Measurements from ENCODE around the gene SETDB2. TPM values are rescaled to one million over a fixed set of nuclear protein-coding genes. Genes with fewer than 3 reads are reported as not detected.
"Not testable (repeated sequence)": the region's sequence is repeated elsewhere in the genome, so short reads cannot be mapped to it uniquely, and the experiment has no call there.

SETDB2 gene
- total RNA-seq, 1 experiment from 2014 or later: 7.3 TPM

GRCh38 chr13:49494645-49495044 lies 50.6 kb downstream of the SETDB2 start:
- Mint-ChIP-seq H3K4me3 (ENCODE audit: unreplicated experiment) (peak overlapping the region; percentile 86), H3K4me1 (ENCODE audit: insufficient read depth, unreplicated experiment) (peaks cover 21% of the 10 kb centered on the region), H3K27ac (ENCODE audit: low read depth, unreplicated experiment) (no peak overlapping the region), H3K36me3 (ENCODE audit: insufficient read depth, unreplicated experiment) (peaks cover 7% of the 10 kb centered on the region), H3K9me3 (ENCODE audit: unreplicated experiment) (no peaks in the 10 kb centered on the region), H3K27me3 (ENCODE audit: insufficient read depth, unreplicated experiment) (no peaks in the 10 kb centered on the region)
- intact Hi-C loops (cut with micrococcal nuclease): loop anchor here (2.0 kb wide), 1 partner anchor 50 kb away; the partner anchor contains the start of genes CAB39L and SETDB2
- CTCF ChIA-PET: interaction anchor here (0.7 kb wide), 1 partner anchor 114 kb away, joined by 6 read pairs; no protein-coding TSS in a partner anchor
- POLR2A ChIA-PET: interaction anchor here (0.5 to 4.3 kb wide), 3 partner anchors 11 to 1316 kb away, joined by 3 to 36 read pairs (median 5); partner anchors contain the start of genes CAB39L and SETDB2
- no TSS peak for BruUV-seq (replicated peaks)
- TF ChIP-seq, protein P1, sequence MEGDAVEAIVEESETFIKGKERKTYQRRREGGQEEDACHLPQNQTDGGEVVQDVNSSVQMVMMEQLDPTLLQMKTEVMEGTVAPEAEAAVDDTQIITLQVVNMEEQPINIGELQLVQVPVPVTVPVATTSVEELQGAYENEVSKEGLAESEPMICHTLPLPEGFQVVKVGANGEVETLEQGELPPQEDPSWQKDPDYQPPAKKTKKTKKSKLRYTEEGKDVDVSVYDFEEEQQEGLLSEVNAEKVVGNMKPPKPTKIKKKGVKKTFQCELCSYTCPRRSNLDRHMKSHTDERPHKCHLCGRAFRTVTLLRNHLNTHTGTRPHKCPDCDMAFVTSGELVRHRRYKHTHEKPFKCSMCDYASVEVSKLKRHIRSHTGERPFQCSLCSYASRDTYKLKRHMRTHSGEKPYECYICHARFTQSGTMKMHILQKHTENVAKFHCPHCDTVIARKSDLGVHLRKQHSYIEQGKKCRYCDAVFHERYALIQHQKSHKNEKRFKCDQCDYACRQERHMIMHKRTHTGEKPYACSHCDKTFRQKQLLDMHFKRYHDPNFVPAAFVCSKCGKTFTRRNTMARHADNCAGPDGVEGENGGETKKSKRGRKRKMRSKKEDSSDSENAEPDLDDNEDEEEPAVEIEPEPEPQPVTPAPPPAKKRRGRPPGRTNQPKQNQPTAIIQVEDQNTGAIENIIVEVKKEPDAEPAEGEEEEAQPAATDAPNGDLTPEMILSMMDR (IDR thresholded peaks at IDR 0.05; ENCODE audit: unreplicated experiment): no peak
- peak; percentile 1 for DNase-seq (ENCODE audit: unreplicated experiment)

DNA sequence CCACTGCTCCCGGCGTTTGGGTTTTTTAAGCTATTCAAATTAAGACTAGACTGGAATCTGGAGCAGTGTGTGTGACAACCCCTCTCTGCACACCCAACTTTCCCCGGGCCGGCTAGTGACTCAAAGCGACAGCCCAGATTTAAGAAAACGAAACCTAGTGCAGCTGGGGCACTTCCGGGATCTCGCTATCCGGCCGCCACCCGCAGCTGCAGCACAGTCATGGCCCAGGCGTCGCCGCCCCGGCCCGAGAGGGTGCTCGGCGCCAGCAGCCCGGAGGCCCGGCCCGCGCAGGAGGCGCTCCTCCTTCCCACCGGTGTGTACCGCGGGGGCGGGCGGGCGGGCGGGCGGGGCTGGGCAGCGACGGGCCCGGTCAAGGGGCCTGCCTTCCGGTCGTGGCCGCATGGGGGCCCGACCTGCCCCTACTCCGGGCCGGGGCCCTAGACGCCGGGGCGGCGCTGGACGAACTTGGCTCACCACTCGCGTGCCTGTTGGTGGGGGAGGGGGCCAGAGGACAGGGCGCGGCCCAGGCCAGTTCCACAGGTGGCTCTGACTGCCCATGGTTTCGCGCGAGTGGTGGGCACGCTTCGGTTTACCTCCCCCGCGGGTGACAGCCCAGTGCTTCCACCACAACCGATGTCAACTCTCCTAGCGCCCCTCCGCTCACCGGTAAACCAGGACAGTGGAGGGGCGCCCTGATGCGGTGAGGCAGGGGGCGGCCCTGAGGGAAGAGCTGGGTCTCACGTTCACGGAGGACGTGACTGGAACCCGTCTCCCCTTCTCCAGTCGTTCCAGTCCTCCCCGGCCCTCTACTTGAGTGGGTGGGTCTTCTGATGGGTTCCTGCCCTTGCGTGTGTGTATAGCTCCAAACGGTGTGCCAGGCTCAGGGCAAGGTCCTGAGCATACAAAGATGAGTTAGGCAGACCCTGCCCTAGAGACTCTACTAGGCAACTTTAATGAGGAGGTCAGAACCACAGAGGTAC lies 52.0 kb downstream of the SETDB2 start, which contains the start of gene PHF11:
Gene PHF11 (plus strand): TSS at position 171 of the 980 bp plus-strand sequence. CDS start 49 bp downstream, at position 220.
- peak within 1 kb of the TSS; percentile 87 for H3K27ac Mint-ChIP-seq (ENCODE audit: low read depth, unreplicated experiment)
- TF ChIP-seq, protein P1 (IDR thresholded peaks at IDR 0.05; ENCODE audit: unreplicated experiment): no peak

GRCh38 chr13:49496837-49497236 lies 52.8 kb downstream of the SETDB2 start:
- H3K9me3 Mint-ChIP-seq (ENCODE audit: unreplicated experiment); H3K36me3 Mint-ChIP-seq (ENCODE audit: insufficient read depth, unreplicated experiment); H3K27me3 Mint-ChIP-seq (ENCODE audit: insufficient read depth, unreplicated experiment); DNase-seq (ENCODE audit: unreplicated experiment); intact Hi-C loops (cut with micrococcal nuclease): not testable (repeated sequence)
- CTCF ChIA-PET: interaction anchor here (0.6 to 0.8 kb wide), 3 partner anchors 104 to 352 kb away, joined by 3 to 4 read pairs (median 3); no protein-coding TSS in a partner anchor
- TSS peak; percentile 36 for BruUV-seq (replicated peaks)
- H3K27ac Mint-ChIP-seq (ENCODE audit: low read depth, unreplicated experiment): peak overlapping the region; percentile 63
- POLR2A ChIA-PET: interaction anchor here (1.0 to 4.3 kb wide), 3 partner anchors 25 to 89 kb away, joined by 3 to 36 read pairs (median 3); partner anchors contain the start of genes CAB39L and SETDB2
- peaks cover 31% of the 10 kb centered on the region for H3K4me1 Mint-ChIP-seq (ENCODE audit: insufficient read depth, unreplicated experiment)
- H3K4me3 Mint-ChIP-seq (ENCODE audit: unreplicated experiment): peak overlapping the region; percentile 86

More for the DNA sequence above, 52.0 kb downstream of the SETDB2 start, which contains the start of gene PHF11:
- ChIA-PET CTCF (interaction anchor here (0.6 to 0.8 kb wide), 3 partner anchors 103 to 352 kb away, joined by 3 to 4 read pairs (median 3); no protein-coding TSS in a partner anchor), POLR2A (interaction anchor here (0.7 to 4.3 kb wide), 10 partner anchors 9 to 113 kb away, joined by 3 to 36 read pairs (median 3); partner anchors contain the start of genes CAB39L and SETDB2)
- no peaks in the 10 kb centered on the region for H3K9me3 Mint-ChIP-seq (ENCODE audit: unreplicated experiment)
- H3K36me3 Mint-ChIP-seq (ENCODE audit: insufficient read depth, unreplicated experiment): peaks cover under 1% of the 10 kb centered on the region
- H3K4me1 Mint-ChIP-seq (ENCODE audit: insufficient read depth, unreplicated experiment): peaks cover 31% of the 10 kb centered on the region
- DNase-seq (ENCODE audit: unreplicated experiment): peak; percentile 76
- no TSS peak for BruUV-seq (replicated peaks)
- no peaks in the 10 kb centered on the region for H3K27me3 Mint-ChIP-seq (ENCODE audit: insufficient read depth, unreplicated experiment)
- H3K4me3 Mint-ChIP-seq (ENCODE audit: unreplicated experiment): peak within 1 kb of the TSS; percentile 86
- intact Hi-C loops (cut with micrococcal nuclease): loop anchor here (2.0 kb wide), 1 partner anchor 51 kb away; the partner anchor contains the start of genes CAB39L and SETDB2

- H3K27ac Mint-ChIP-seq (ENCODE audit: low read depth, unreplicated experiment): peak overlapping the region; percentile 29
- TF ChIP-seq, protein P1 (IDR thresholded peaks at IDR 0.05; ENCODE audit: unreplicated experiment): no peak
- DNase-seq (ENCODE audit: unreplicated experiment): no peak
- BruUV-seq (replicated peaks): no TSS peak
- H3K27me3 Mint-ChIP-seq (ENCODE audit: insufficient read depth, unreplicated experiment): no peaks in the 10 kb centered on the region
- no peak overlapping the region for H3K4me3 Mint-ChIP-seq (ENCODE audit: unreplicated experiment)
- no peaks in the 10 kb centered on the region for H3K36me3 Mint-ChIP-seq (ENCODE audit: insufficient read depth, unreplicated experiment)
- ChIA-PET POLR2A (interaction anchor here (1.0 to 1.4 kb wide), 2 partner anchors 25 to 89 kb away, joined by 3 read pairs; no protein-coding TSS in a partner anchor), CTCF (no interaction called here)
- intact Hi-C loops (cut with micrococcal nuclease): no loop called here
- H3K9me3 Mint-ChIP-seq (ENCODE audit: unreplicated experiment): no peaks in the 10 kb centered on the region
- H3K4me1 Mint-ChIP-seq (ENCODE audit: insufficient read depth, unreplicated experiment): peaks cover 31% of the 10 kb centered on the region
Observed at GRCh38 chr13:49497272-49497671, 53.2 kb downstream of the SETDB2 start.
